IPS-18c (cell line): ENCODE data around the gene FOXS1.
A peak's percentile ranks its signal among the peaks of the same experiment; 100 is the strongest.

Experiments
- H3K4me3 ChIP-seq: 2 replicates; pipeline ENCODE4 v1.7.0; 2013; ENCODE audit warnings: low read depth, mild to moderate bottlenecking, low read length, moderate library complexity; ENCODE audit not compliant: insufficient read depth
- H3K9me3 ChIP-seq: one replicate; pipeline ENCODE4 v1.6.1; 2013; ENCODE audit warnings: mild to moderate bottlenecking, low read length, moderate library complexity; ENCODE audit not compliant: control insufficient read depth, insufficient read depth

The FOXS1 gene

DNA sequence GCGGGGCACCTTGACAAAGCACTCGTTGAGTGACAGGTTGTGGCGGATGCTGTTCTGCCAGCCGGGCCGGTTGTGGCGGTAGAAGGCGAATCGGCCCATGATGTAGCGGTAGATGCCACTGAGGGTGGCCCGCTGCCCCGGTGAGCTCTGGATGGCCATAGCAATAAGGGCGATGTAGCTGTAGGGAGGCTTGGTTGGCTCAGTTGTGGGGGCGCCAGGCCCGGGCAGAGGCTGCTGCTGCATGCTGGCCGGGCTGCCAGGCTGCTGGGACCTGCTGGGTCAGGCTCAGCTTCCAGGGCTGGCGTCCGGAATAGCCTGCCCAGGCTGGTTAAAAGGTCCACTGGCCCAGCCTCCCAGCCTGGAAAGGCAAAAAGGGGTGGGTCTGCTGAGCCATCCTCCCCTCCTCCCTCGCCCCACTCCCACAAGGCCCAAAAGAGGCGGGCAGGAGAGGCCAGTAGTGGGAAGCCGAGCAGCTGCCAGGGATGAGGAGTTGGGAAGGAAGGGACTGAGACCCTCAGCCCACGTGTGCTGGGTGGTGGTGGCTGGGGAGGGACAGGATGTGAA is at the start of gene FOXS1:
Gene FOXS1, minus strand, starts transcription at position 305 of the 564 bp plus-strand sequence. Its CDS starts 62 bp downstream, at position 243.
- no peaks in the 10 kb centered on the region for H3K9me3 ChIP-seq

DNA sequence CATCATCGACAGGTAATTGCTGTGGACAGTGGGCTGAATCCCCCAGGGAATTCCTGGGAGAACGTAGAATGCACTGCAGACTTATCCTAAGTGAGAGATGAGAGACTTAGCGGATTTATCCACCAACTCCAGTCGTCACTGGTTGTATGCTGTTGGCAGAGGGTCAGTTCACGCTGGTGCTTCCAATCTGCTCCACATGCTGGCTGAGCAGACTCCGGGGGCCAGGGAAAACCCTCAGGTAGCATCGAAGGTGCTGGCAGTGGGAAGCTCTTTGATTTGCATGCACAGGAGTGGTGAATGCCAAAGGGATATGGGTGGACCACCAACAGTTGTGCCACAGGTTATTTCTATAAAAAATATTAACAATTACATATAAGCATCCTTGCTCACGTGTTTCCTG is 45.2 kb upstream of the FOXS1 start:
- no peaks in the 10 kb centered on the region for H3K9me3 ChIP-seq
- no peak overlapping the region for H3K4me3 ChIP-seq

More for the DNA sequence above, at the start of gene FOXS1:
- H3K4me3 ChIP-seq, result no peak within 1 kb of the TSS

DNA sequence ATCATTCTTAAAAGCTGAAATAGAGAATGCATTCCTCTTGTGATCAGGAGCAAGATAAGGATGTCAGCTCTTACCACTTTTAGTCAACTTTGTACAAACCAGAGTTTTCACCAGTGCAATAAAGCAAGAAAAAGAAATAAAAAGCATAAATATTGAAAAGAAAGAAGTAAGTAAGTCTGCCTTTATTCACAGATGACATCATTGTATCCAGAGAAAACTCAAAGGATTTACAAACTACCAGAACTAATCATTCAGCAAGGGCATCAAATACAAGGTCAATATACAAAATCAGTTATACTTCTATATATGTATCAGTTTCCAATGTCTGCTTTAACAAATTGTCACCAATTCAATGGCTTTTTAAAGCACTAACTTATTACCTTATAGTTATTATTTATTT is 38.4 kb upstream of the FOXS1 start:
- H3K9me3 ChIP-seq, result no peaks in the 10 kb centered on the region

DNA sequence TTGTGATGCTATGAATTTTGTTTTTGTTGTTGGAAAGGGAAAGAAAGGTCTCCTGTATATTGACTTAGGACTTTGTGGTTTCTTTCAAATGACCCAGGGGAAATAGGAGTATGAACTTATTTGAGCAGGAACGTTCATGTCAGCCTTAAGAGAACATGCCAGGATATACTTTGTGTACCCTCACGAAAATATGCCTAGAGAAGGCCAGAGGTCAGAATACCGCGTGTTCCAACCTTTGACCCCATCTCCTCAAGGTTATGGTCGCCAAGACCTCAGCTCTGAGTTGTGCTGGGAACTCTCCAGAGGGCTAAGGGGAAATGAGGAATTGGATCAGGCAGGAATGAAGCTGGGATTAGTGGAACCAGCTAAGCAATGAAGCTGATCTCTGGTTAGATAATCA is 36.5 kb upstream of the FOXS1 start:
- H3K4me3 ChIP-seq, result no peak overlapping the region
- H3K9me3 ChIP-seq, result no peaks in the 10 kb centered on the region

More for the DNA sequence above, 38.4 kb upstream of the FOXS1 start:
- no peak overlapping the region for H3K4me3 ChIP-seq

DNA sequence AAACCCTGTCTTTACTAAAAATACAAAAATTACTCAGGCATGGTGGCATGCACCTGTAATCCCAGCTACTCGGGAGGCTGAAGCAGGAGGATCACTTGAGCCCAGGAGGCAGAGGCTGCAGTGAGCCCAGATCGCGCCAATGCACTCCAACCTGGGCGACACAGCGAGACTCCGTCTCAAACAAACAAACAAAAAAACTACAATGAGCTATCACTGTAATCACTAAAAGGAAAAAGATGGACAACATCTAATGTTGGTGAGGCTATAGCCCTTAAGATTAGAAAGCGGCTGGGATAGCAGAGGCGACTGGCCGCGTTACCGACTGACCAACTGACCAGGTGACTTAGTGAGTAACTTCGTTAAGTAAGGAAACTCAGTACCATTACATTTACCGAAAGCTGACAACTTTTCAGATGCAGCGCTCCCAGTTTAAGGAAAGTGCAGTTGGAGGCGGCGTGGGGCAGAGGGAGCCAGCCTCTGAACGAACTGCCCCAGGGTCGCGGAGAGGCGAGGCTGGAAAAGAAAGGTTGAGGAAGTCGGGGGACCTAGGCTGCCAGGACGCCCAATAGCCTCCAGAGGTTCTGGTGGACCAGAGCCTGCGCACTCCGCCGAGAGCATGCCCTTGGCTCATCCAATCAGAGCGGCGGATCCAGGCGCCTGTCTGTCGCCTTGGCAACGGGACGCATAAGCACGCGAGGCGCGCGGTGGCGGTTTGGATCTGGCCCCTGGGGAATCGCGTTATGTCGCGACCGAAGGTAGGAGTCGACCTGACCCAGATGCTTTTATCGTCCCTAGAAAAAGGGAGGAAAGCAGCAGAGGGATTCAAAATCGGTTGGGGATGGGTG is 34.0 kb upstream of the FOXS1 start:
- H3K4me3 ChIP-seq, result peak overlapping the region; percentile 50
- no peaks in the 10 kb centered on the region for H3K9me3 ChIP-seq

DNA sequence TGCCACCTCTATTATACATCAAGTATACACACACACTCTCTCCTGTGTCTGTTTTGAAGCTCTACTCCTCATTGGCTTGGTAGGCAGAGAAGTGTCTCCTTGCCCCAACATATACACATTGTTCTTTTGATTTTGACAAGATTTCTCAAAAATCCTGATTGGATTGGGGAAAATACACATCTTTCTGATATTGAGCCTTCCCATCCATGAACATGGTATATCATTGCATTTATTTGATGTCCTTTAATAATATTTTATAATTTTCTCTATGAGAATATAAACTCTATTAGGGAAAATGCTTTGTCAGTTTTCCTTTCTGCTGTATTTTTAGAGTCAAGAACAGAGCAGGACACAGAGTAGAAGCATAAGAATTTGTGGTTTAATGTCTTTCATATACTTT is 32.3 kb upstream of the FOXS1 start:
- Histone ChIP-seq H3K4me3 (no peak overlapping the region), H3K9me3 (no peaks in the 10 kb centered on the region)

DNA sequence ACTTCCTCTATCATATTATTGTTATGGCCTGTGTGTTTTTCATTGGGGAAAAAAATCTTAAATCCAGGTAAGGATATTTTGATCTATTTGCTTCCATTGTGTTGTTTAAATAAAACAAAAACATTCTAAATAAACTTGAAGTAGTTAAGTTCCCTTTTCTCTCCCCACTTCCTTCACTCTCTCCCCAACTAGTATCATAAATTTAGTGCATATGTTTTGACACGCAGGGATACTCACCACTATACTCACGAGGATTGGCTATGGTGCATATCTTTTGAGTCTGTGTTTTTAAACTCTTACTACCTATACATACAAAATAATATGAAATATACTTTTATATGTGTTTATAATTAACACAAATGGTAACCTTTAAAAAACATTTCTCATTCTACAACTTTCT is 30.3 kb upstream of the FOXS1 start:
- H3K9me3 ChIP-seq, result no peaks in the 10 kb centered on the region
- H3K4me3 ChIP-seq, result no peak overlapping the region

DNA sequence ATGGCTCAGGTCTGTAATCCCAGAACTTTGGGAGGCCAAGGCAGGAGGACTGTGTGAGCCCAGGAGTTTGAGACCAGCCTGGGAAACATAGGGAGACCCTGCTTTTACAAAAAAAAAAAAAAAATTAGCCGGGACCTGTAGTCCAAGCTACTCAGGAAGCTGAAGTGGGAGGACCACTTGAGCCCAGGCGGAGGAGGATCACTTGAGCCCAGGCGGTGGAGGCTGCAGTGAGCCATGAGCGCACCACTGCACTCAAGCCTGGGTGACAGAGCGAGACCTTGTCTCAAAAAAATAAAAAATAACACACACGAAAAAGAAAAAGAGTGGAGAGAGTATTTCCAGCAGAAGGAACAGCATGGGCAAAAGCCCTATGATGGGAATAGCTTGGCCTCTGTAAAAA is 27.0 kb upstream of the FOXS1 start:
- H3K9me3 ChIP-seq, result no peaks in the 10 kb centered on the region
- no peak overlapping the region for H3K4me3 ChIP-seq

DNA sequence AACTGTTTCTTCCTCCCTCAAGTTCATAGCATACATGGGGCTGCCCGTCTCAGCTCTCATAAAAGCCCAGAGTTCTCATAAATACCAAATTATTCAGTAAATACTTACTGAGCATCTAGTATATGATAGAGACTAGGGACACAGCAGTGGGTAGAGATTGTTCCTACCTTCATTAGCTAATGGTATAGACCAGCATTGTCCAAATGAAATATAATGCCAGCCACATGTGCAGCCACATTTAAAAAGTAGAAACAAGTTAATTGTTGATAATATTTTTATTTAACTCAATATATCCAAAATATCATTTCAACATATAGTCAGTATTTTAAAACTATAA is 26.2 kb upstream of the FOXS1 start:
- H3K9me3 ChIP-seq, result no peaks in the 10 kb centered on the region
- no peak overlapping the region for H3K4me3 ChIP-seq

DNA sequence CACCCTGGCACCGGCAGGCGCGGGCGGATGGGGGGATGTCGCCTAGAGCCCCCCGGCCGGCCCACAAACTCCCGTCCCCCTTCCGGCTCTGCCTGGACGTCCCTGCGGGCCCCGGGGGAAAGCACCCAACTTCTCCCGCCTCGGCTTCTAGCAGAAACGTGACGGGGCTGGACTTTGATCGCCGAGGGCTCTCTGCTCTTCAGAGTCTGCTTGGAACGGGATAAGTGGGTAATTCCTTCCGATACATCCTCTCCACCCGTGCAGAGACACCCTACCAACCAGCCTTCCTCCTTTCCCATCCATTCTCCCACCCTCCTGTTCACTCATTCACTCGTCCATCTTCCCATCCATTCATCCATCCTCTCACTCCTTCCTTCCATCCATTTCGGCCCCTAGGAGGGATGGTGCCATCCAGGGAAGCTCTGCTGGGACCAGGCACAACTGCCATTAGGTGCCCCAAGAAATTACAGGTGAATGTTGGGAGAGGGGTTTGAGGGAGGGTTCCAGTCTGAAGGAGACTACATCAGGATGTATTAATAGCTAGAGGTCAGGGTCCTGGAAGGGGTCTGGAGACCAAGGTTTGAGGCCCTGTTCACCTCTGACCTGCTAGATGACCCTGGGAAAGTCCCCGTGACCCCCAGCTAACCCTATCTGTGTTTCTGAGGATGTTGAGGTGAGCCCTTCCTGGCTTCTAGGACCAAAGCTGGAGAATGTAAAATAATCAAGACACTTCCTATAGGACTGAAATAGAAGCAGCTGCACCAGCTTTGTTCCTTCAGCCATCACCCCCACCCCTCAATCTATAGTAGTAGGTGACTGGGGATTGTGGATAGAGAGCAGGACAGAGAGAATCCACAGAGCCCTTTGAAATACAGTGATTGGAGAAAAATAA is 25.6 kb upstream of the FOXS1 start:
- Histone ChIP-seq H3K4me3 (peak overlapping the region; percentile 60), H3K9me3 (no peaks in the 10 kb centered on the region)

DNA sequence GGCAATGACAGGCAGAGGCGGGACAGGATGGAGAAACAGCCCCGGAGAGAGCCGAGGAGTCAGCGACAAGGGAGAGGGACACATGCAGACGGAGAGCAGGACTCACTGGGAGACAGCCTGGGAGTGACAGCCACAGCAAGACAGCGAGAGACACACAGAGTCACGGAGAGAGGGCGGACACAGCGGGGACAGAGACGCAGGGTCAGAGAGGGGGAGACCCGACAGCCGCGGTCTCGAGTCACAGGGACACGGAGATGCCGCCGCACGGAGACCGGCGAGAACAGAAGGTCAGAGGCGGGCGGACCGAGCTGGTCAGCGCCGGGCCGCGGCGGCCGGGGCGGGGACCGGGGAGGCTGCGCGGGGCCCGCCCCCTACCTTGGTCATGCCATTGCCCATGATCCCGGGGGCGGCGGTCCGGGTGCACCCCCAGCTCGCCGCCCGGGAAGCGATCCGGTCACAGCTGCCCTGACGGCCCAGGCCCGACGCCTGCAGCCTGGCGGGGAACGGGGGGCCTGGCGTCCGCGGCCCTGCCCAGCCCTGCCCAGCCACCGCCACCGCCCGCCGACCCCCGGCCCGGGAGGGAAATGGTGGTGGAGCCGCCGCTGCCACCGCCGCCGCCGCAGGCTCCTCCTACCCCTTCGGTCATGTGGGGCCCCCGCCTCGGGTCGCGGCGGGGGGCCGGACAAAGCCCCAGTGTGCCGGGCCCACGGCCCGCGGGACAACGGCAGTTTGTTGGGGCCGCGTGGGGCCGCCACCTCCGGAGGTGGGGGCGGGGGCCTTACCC is 24.7 kb upstream of the FOXS1 start, which contains the start of the genes DUSP15 and TTLL9:
Gene DUSP15, minus strand, starts transcription at position 586 of the 784 bp plus-strand sequence. Its CDS starts 190 bp downstream, at position 396.
Gene TTLL9, plus strand, starts transcription at position 693 of the 784 bp plus-strand sequence. CDS start 493 bp downstream, outside the sequence.
- H3K9me3 ChIP-seq, result no peaks in the 10 kb centered on the region
- H3K4me3 ChIP-seq, result peak within 1 kb of the TSS; percentile 60

DNA sequence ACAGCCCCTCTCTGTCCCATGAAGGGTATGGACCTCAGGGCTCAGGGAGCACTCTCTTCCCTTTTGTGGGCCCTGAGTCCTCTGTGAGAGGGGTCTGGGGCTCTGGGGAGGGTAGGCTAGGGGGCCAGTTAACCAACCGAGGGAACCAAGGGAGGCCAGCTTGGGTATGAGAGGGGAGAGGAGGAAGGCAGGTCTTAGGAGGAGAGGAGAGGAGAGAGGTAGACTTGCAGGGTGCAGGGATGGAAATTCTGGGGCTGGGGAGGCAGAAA is 24.2 kb upstream of the FOXS1 start:
- no peaks in the 10 kb centered on the region for H3K9me3 ChIP-seq
- H3K4me3 ChIP-seq, result peak overlapping the region; percentile 60

DNA sequence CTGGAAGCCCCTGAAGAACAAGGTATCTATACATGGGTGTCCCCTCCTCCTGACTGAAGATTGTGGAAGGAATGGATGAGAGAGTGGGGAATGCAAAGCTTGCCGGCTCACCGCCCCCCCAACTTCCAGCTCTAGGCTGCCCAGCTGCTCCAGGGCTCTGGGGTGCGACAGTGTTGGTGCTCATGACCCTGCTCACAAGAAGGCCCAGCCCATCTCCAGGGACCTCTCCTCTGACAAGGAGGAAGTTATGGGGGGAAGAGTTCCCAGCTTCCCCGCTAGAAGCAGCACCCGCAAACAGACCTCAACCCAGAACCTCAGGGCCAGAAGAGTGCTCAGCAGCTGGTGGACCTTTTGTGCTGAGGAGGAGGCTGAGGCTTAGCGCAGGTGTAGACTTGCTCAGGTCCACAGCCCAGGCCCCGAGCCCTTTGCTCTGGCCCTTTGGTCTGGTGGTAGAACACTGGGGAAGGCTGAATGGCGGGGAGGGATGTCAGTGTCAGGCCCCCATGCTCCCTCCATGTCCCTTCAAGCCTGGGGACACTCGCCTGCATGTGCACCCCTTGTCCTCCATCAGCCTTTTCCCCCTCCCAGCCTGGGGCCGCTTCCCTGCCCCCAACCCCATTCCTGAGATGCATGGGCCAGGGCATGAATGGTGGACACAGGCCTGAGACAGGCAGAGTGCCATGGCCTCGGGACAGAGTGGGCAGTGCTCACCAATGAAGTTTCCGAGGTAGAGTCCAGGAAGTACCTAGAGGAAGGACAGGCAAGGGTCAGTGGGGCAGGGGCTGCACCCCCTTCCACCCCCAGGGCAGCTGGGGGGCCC is 23.7 kb upstream of the FOXS1 start:
- H3K4me3 ChIP-seq, result peak overlapping the region; percentile 60; the same call in 1 of the 2 replicates
- no peaks in the 10 kb centered on the region for H3K9me3 ChIP-seq

DNA sequence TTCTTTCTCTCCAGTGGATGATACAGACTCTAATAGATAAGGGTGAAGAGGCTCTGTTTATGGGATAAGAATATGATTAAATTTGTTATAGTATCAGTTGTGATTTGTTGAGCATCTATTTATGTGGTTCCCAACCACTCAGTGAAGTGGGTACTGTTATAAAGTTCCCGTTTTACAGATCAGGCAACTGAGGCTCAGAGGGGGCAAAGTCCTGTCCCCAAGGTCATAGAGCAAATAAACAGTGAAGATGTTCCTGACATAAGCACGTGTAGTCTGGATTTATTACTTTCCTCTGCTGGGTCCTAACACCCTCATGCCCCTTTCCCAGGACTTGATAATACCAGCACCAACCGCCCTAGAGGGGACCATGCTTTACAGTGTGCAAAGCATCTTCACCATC is 20.8 kb upstream of the FOXS1 start:
- no peak overlapping the region for H3K4me3 ChIP-seq
- H3K9me3 ChIP-seq, result no peaks in the 10 kb centered on the region

DNA sequence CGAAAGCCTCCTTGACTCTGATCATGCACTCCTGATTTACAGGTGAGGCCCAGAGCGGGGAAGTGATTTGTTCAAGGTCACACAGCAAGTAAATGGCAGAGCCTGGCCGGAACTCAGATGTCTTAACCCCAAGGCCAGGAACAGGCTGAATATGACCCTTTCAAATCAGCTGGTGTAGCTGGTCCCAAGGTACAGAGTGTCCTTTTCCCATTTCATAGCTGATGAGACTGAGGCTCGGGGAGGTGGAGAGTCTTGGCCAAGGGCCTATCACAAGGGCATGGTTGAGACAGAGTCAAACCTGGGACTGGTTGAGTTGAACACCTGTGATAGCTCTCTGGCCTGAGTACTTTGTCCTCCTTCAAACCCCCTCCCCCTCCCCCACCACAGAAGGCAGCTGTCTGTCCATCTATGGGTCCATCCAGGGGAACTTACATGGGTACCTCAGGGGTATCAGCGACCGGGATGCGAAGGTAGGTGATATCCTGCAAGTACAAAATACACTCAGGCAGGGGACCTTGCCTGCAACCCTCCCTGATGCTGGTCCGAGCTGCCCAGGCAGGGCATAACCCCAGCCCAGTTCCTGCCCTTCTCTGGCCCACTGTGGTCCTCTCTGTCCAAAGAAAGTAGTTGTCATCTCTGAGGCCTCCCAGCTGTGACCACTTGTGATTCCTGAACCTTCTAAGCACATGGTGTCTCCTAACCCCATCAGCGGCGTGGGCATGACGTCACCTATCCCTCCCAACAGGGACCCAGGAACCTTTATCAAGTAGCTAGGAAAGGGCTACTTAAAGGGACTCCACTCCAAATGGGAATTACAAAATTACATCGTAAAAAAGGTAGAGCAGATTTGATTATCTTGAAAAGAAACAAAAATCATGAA is 19.4 kb upstream of the FOXS1 start:
- H3K9me3 ChIP-seq, result no peaks in the 10 kb centered on the region

More for the DNA sequence above, 19.4 kb upstream of the FOXS1 start:
- H3K4me3 ChIP-seq, result no peak overlapping the region
